GM18511 (cell line): Measurements from ENCODE around the gene AGBL4.

ENCODE experiments used
- ATAC-seq: cut with Tn5 transposase; IDR thresholded peaks from one replicate; pipeline ENCODE4 v1.9.1; 2021; ENCODE audit warnings: mild to moderate bottlenecking, moderate library complexity; ENCODE audit not compliant: unreplicated experiment

The AGBL4 gene

GRCh38 chr1:48784301-48784700 lies 1239.5 kb downstream of the AGBL4 start:
- no peak for ATAC-seq

GRCh38 chr1:48777219-48777895 lies 1246.4 kb downstream of the AGBL4 start:
- ATAC-seq = no peak

- ATAC-seq = no peak
Measured at GRCh38 chr1:48776393-48777218, 1247.1 kb downstream of the AGBL4 start, which contains the start of gene BEND5. Gene BEND5, minus strand, starts transcription at chr1:48776891. Its CDS starts 60 bp downstream, at chr1:48776831.

- no peak for ATAC-seq
Measured at GRCh38 chr1:48775831-48776392, 1247.8 kb downstream of the AGBL4 start.

GRCh38 chr1:48773133-48773532 lies 1250.6 kb downstream of the AGBL4 start:
- ATAC-seq = peak; percentile 69

GRCh38 chr1:48772211-48772610 lies 1251.5 kb downstream of the AGBL4 start:
- no peak for ATAC-seq

- ATAC-seq = no peak
Measured at GRCh38 chr1:48771561-48771960, 1252.2 kb downstream of the AGBL4 start.

GRCh38 chr1:48767975-48768510 lies 1255.7 kb downstream of the AGBL4 start:
- ATAC-seq = no peak

GRCh38 chr1:48765335-48765734 lies 1258.4 kb downstream of the AGBL4 start:
- no peak for ATAC-seq

- ATAC-seq = no peak
Measured at GRCh38 chr1:48761986-48762385, 1261.8 kb downstream of the AGBL4 start.

- ATAC-seq = no peak
Measured at GRCh38 chr1:48761411-48761810, 1262.3 kb downstream of the AGBL4 start.

GRCh38 chr1:48760857-48761256 lies 1262.9 kb downstream of the AGBL4 start:
- ATAC-seq = no peak

GRCh38 chr1:48758976-48759375 lies 1264.8 kb downstream of the AGBL4 start:
- no peak for ATAC-seq

- peak; percentile 66 for ATAC-seq
Measured at GRCh38 chr1:48757363-48757762, 1266.4 kb downstream of the AGBL4 start.

- ATAC-seq = peak; percentile 54
Measured at GRCh38 chr1:48756683-48757316, 1267.0 kb downstream of the AGBL4 start.

- no peak for ATAC-seq
Measured at GRCh38 chr1:48753293-48753692, 1270.5 kb downstream of the AGBL4 start.

GRCh38 chr1:48750109-48750508 lies 1273.6 kb downstream of the AGBL4 start:
- peak; percentile 96 for ATAC-seq

GRCh38 chr1:48749068-48749467 lies 1274.7 kb downstream of the AGBL4 start:
- no peak for ATAC-seq

GRCh38 chr1:48746906-48747305 lies 1276.8 kb downstream of the AGBL4 start:
- ATAC-seq = no peak

- no peak for ATAC-seq
Measured at GRCh38 chr1:48744032-48744431, 1279.7 kb downstream of the AGBL4 start.

GRCh38 chr1:48743480-48743879 lies 1280.3 kb downstream of the AGBL4 start:
- ATAC-seq = no peak
